Astrocyte of the hippocampus (primary cell): ENCODE measurements around the gene HES6.

ENCODE experiments used
- DNase-seq: peaks from one replicate; pipeline ENCODE4 v3.0.0; 2011; ENCODE audit warnings: low read depth, low spot score

Gene HES6

DNA sequence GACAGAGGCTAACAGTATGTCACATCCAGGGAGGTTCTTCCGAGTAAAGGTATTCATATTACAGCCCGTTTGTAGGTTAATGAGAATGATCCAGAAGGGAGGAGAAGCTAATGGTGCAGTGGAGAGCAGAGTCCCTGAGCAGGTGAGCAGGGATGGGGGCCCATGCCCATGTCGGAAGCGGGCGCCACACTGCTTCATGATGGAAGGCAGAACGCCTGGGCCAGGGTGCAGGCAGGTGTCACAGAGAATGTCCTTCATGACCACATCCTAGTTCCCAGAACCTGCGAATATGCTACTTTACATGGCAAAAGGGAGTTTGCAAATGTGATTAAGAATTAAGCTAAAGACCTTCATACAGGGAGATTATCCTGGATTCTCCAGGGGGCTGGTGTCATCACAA lies 4.0 kb downstream of the HES6 start:
- no peak for DNase-seq

GRCh38 chr2:238235331-238235732 lies 4.5 kb downstream of the HES6 start:
- peak; percentile 36 for DNase-seq

DNA sequence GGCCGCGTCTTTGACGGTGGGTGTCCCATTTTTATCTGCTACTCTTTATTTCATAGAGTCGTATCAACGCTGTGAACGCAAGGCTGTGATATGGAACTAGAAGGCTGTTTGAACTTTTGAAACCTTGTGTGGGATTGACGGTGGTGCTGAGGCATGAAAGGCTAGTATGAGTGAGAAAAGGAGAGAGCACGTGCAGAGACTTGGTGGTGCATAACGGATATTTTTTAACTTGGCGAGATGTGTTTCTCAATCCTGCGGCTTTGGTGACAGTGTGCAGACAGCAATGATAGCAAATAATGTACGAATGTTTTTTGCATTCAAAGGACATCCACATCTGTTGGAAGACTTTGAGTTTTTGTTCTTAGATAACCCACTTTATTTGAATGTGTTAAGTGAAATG lies 6.2 kb downstream of the HES6 start:
- DNase-seq = no peak

- DNase-seq = no peak
Observed at GRCh38 chr2:238231809-238232208, 8.0 kb downstream of the HES6 start.

DNA sequence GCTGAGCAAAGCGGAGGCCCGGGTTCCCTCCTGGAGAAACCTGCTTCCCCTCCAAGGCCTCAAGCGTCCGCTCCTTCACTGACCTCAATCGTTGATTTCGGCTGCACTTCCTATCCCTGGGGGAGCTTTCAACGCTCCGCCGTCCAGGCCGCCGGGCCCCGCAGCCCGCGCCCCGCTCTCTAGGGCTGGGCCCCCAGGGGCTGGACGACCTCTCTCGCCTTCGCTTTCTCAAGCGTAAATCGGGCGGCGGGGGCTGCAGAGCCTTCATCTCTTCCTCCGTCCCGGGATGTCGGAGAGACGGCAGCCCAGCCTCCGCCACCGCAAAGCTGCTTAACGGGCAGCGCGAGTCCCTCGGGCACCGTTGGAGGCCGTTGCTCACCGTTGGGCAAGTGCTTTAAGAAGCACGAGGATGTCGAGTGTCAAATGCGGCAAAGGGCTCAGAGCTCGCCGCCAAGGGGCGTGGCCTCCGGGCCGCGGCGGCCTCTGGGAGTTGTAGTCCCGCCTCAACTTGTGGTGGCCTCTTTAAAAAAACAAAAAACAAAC lies 8.5 kb downstream of the HES6 start:
- DNase-seq = peak; percentile 78

DNA sequence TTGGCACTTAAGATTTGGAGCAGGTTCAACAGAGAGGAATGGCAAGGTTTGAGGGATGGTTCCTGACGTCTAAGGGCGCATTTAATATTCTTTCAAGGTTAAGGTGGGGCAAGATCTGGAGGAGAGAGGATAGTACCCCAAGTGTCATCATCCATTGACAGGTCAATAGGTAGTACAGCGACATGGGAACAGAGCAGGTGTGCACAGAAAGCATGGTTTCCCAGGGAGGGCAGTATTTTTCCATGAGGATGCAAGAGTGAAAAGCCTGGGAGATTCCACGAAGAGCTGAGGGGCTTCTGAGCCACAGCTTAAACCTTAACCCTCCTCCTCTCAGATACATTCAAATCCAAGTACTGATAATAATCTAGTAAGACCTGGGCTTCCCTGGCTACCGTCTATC lies 9.1 kb downstream of the HES6 start:
- no peak for DNase-seq

GRCh38 chr2:238228700-238229099 lies 11.1 kb downstream of the HES6 start:
- DNase-seq = peak; percentile 72

DNA sequence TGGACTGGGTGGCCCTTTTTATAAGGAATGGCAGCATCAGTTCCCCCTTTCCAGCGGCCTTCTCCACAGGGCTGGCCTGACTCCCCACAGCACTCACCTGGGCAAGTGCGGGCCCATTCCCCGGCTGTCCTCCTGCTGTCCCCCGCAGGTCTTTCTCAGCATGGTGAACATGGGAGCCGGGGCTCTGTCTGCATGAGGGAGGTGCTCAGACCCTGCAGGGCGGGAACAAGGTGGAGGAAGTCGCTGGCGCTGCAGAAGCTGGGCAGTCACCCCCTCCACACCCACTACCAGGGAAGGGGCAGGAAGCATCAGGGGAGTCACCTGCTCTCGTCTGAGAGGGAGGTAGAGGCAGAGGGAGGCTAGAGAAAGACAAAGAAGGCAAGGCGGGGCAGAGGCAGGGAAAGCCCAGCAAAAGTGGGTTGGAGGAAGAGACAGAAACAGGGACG lies 12.2 kb downstream of the HES6 start:
- no peak for DNase-seq

DNA sequence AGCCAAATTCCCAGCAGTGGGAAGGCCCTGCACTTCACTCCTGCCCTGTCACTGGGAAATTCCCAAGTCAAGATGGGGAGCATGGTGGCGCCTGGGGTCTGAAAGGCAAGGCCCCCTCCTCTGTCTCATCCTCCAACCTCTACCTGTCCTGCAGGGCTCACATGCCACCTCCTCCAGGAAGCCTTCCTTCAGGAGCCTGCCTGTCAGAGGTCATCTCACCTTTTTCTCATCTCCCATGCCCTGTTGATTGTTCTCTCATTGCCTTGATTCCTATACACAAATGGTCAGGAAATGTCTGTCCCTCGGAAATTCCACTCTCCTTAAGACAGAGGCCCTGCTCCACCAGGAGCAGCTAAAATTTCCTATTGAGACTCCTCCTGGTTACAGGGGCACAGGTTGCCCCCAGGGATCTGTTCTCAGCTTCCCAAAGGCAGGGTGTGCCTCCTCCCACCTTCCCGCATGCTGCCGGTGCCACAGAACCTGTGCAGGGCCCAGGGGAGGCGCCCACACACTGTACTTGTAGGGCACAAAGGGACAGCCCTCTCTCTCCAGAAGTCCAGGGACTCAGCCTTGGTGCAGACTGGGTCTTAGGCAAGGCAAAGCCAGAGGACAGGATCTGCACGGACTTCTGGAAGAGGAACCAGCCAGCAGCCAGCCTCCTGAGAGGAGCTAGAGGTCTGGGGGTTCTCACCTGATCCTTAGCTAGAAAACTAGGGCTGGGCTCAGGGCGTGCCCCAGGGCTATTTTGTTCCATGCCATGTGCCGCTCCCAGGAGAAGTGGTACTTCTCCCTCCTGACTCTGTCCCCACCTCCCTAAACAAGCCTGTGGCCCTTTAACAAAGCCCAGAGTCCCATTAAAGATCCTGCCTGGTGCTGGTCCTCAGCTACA lies 12.9 kb downstream of the HES6 start:
- no peak for DNase-seq

- peak; percentile 87 for DNase-seq
Observed at GRCh38 chr2:238225911-238226697, 13.7 kb downstream of the HES6 start.

- no peak for DNase-seq
Observed at GRCh38 chr2:238225121-238225520, 14.7 kb downstream of the HES6 start.

- DNase-seq = no peak
Observed at GRCh38 chr2:238224356-238225035, 15.3 kb downstream of the HES6 start.

DNA sequence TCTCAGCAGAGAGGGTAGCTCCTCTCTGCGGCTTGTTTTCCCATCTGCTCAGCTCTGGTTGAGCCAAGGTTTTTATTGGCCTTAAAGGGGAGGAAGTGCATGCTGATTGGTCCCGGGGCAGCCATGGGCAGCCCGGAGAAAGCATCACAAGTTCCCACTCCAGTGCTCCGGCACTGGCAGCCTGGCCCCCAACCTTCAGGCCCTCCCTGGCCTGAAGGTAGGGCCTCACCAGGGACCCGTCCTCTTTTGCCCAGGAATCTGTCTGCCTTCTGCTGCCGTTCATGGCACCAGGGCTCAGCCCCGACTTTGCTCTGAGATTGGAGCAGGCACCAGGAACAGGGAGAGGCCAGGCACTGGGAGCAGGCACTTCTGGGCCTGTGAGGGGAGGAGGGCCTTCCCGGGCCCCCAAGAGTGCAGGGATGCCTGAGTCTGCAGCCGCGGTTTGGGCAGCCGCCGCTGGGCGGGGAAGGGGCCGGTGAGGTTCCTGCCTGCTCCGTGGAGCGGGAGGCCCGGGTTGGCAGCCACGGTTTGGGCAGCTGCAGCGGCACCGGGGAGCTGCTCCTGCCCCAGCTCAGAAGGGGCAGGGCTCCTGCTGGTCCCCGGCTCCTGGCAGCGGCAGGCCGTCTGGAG lies 18.8 kb downstream of the HES6 start:
- no peak for DNase-seq

GRCh38 chr2:238220274-238220891 lies 19.5 kb downstream of the HES6 start:
- DNase-seq = no peak

- no peak for DNase-seq
Observed at GRCh38 chr2:238216651-238217184, 23.1 kb downstream of the HES6 start.

GRCh38 chr2:238207006-238207405 lies 32.8 kb downstream of the HES6 start:
- no peak for DNase-seq

DNA sequence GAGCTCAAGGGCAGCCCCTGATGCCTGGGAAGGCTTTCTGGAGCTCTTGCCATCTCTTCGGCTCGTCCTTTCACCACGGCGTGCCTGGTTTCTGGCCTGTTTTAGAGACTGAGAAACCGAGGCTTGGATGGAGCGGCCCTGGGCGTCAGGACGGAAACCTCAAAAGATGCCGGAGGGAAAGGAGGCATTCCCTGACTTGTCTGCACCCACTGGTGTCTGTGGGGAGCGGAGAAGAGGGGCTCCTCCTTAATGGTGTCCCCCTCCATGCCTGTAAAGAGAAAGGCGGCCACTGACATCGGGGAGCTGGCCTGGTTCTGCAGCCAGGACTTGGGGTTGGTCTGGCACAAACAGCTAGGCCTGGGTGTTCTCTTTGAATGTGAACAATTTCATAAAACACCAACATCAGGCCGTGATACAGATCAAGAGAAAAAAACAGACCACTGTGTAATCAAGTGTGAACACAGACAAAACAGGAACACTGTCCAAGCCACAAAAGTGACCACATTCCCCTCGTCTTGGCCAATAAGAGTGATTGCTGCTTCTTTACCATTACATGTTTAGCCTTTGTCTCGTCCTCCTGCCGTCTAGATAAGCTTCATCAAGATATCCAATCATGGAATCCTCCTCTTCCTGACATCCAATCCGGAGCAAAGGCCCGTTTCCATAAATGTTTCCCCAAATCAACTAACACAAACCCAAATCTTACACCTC lies 35.7 kb downstream of the HES6 start:
- DNase-seq = peak; percentile 30

DNA sequence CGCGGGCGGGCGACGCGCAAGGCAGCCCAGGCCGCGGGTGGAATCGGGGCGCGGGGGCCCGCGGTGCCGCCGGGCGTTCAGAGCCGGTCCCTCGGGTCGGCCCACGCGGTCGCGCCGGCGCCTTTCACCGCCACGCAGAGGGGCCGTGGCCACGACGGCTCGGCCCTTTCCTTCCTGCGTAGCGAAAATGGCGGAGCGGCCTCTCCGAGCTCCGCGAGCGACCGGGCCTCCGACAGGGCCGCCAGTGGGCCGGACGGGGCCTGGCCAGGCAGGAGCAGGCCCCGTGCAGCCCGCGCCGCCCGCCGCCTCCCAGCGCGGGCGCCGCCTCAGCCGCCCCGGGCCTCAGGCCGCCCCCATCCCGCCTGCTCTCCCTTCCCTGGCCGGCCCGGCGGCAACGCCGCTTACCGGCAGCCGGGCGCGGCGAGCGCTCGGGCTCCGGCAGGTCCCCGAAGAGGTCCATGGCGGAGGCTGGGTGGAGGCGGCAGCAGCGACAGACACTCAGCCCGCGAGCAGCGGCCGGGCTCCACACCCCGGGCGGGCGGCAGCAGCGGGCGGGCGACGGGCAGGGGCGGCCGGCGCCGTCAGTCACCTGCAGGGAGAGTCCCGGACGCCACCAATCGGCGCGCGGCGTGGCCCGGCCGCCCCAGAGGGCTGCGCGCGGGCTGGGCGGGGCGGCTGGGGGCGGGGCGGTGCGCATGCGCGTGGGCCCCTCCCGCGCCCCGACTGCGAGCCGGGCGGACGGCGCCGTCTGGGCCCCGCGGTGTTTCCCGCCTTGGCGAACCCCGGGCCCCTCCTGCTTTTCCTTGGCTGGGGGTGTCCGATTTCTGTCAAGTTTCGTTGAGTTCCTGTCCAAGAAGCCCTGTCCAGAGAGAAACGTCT lies 36.5 kb downstream of the HES6 start, which contains the start of gene ILKAP:
TSS of gene ILKAP (minus strand) at position 602 of the 879 bp plus-strand sequence. CDS start at position 460, 142 bp downstream.
- DNase-seq = peak; percentile 96
